ENCODE measurements around the gene PDZD8. TPM values are rescaled to one million over a fixed set of nuclear protein-coding genes. Genes with fewer than 3 reads are reported as not detected.

PDZD8 gene
- total and polyA plus RNA-seq, 2 donors (not counting 3 experiments of a cell fraction or from before 2014, with no cell fraction given): 5.9 to 22.6 TPM

- Histone ChIP-seq H3K79me2 (ENCODE audit: control insufficient read depth, insufficient read depth, low read length) (peaks cover 6% of the 10 kb centered on the region), H3K4me3 (replicated peaks in 1 of 3; ENCODE audit: insufficient read depth in 1 of 3, low read depth in 1 of 3, low read length in 3 of 3) (no peak overlapping the region), H3K4me1 (ENCODE audit: control insufficient read depth, extremely low read depth, insufficient read depth, low read length) (peaks cover 9% of the 10 kb centered on the region), H4K20me1 (replicated peaks; ENCODE audit: control insufficient read depth, extremely low read depth, insufficient read depth, low read length) (peaks cover 3% of the 10 kb centered on the region), H3K9me1 (replicated peaks; ENCODE audit: control insufficient read depth, extremely low read depth, insufficient read depth, low read length) (no peaks in the 10 kb centered on the region), H3K9me3 (replicated peaks; ENCODE audit: control insufficient read depth, insufficient read depth, low read length) (no peaks in the 10 kb centered on the region), H3K27me3 (ENCODE audit: control insufficient read depth in 2 of 2, insufficient read depth in 2 of 2, low read length in 2 of 2) (no peaks in the 10 kb centered on the region), H3K9ac (replicated peaks; ENCODE audit: extremely low read depth, insufficient read depth, low read length) (no peak overlapping the region), H2AFZ (ENCODE audit: low read depth, low read length) (no peak overlapping the region), H3K36me3 (ENCODE audit: control insufficient read depth in 2 of 2, extremely low read depth in 1 of 2, insufficient read depth in 2 of 2, low read length in 2 of 2) (no peaks in the 10 kb centered on the region), H3K4me2 (ENCODE audit: insufficient read depth, low read length) (no peak overlapping the region), H3K27ac (ENCODE audit: insufficient read depth, low read depth, low read length) (no peak overlapping the region)
- CTCF ChIA-PET: interaction anchor here (7.8 kb wide), 1 partner anchor 96 kb away, joined by 240 read pairs; no protein-coding TSS in a partner anchor
- FAIRE-seq (no peak), DNase-seq (ENCODE audit: low read depth, low spot score) (no peak)
- POLR2A ChIA-PET: no interaction called here
- intact Hi-C loops (cut with micrococcal nuclease) (no loop called here), dilution Hi-C loops (cut with MboI; ENCODE audit: extremely low pct_ligation_motif_present, low sequenced_read_pairs) (no loop called here)
- BruUV-seq (replicated peaks): no TSS peak
- TF ChIP-seq EZH2 (IDR thresholded peaks at IDR 0.05; ENCODE audit: borderline replicate concordance, low read depth, low read length, severe bottlenecking) (no peak), GATA2 (IDR thresholded peaks at IDR 0.05; ENCODE audit: insufficient read depth, insufficient read length, low read depth, low read length) (no peak), POLR2AphosphoS5 (IDR thresholded peaks at IDR 0.05; ENCODE audit: insufficient read depth, low read depth, low read length) (no peak), CTCF (IDR thresholded peaks at IDR 0.05; ENCODE audit: extremely low read depth in 1 of 2, insufficient read depth in 1 of 2, low read depth in 1 of 2, low read length in 2 of 2) (no peak), MAX (IDR thresholded peaks at IDR 0.05; ENCODE audit: insufficient read depth, insufficient read length) (no peak), POLR2A (IDR thresholded peaks at IDR 0.05; ENCODE audit: low read depth, low read length) (no peak), MYC (IDR thresholded peaks at IDR 0.05; ENCODE audit: low read depth, low read length) (no peak), FOS (IDR thresholded peaks at IDR 0.05; ENCODE audit: borderline replicate concordance, insufficient read depth, low read length) (no peak), JUN (IDR thresholded peaks at IDR 0.05; ENCODE audit: borderline replicate concordance, insufficient read depth, insufficient read length, low read depth) (no peak)
Observed at GRCh38 chr10:117313641-117314040, 61.6 kb downstream of the PDZD8 start.
